Stimulated activated CD4-positive, alpha-beta T cell treated with anti-CD3 and anti-CD28 coated beads, Interleukin-1b, Interleukin-23, amount 100 ng/mL, for 24 hours (primary cell): ENCODE data around the gene JMJD7.
A peak's percentile ranks its signal among the peaks of the same experiment; 100 is the strongest.

ENCODE experiments used
- DNase-seq, 4 experiments: peaks; one replicate each; pipeline ENCODE4 v3.0.0-alpha.2; 2020; ENCODE audit warnings: low read depth in 4 of 4, low spot score in 1 of 4

JMJD7 gene

DNA sequence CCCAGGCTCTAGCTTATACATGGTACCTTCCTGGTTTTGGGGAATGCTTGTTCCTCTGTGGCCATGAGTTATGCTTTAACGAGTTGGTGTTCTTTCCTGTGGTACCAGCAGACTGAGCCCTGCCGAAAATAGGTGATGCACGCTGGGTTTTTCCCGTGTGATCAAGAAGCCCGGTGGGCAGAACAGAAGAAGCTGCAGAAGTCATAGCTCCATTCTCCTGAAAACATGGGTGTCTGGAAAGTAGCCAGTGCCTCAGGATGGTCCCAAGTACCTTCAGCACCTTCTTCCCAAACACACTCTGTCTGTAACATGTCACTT, 28.4 kb upstream of the JMJD7 start:
- DNase-seq, result no peak

GRCh38 chr15:41801185-41801584, 26.7 kb upstream of the JMJD7 start:
- DNase-seq, result no peak

DNA sequence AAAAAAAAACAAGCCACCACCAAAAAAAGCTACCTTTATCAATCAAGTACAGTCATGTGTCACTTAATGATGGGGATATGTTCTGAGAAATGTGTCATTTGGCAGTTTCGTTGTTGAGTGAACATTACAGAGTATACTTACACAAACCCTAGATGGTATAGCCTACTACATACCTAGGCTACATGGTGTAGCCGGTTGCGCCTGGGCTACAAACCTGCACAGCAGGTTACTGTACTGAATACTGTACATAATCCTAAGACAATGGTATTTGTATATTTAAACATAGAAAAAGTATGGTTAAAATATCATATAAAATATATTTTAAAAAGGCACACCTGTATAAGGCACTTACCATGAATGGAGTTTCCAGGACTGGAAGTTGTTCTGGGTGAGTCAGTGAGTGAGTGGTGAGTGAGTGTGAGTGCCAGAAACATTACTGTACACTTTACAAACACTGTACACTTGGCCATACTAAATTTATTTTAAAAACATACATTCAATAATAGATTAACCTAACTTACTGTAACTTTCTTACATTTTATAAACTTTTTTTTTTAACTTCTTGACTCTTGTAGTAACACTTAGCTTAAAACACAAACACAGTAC, 25.9 kb upstream of the JMJD7 start:
- DNase-seq, result no peak

- DNase-seq, result no peak
Observed at GRCh38 chr15:41804361-41804760, 23.5 kb upstream of the JMJD7 start.

DNA sequence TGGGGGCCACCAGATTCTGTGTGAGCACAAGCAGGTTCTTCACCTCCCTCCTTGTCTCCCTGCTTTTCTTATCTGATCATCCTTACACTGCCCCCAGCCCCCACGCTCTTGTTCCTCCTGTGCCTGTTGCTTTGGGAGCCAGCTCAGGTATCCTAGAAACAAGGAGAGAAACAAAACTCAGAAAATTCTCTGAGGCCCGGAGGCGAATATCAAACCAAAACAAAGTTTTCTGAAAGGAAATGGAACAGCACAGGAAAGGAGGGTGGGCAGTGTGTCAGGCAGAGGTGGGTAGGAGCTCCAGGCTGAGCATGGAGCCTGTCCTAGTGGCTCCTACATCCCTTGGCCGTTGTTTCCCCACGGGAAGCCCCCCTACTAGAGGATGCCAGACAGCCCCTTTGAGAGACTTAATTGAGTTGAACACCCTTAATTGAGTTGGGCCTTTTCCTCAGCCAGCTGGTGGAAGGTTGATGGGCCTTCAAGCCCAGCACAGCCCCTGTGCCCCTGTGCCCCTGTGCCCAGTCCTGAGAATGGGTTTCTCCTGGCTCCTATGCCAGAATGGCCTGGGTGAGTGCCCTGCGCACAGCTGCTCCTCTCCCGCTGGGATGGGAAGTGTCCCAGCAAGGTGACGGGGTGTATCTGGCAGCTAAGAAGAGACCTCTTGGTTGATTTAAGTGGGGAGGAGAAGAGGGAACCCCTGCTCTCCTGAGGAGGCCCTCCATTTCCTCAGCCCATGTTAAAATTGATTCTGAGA, 22.8 kb upstream of the JMJD7 start:
- DNase-seq, result no peak

DNA sequence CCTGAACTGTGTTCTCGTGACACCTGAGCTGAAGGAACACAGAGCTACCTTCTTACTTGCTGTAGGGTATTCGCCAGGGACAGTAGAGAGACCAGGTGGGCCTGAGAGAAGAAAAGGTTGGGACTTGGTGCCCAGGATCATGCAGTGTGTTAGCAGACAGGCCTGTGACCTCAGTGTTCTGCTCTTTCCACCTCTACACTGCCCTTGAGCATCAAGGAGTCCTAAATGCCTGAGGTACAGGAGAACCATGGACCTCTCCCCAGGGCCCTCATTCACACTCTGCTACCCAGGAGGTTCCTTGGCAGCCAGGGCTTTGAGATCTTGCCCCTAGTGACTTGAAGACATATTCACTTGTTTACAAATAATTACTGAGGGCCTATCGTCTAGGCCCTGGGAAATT, 22.2 kb upstream of the JMJD7 start:
- DNase-seq, result no peak

DNA sequence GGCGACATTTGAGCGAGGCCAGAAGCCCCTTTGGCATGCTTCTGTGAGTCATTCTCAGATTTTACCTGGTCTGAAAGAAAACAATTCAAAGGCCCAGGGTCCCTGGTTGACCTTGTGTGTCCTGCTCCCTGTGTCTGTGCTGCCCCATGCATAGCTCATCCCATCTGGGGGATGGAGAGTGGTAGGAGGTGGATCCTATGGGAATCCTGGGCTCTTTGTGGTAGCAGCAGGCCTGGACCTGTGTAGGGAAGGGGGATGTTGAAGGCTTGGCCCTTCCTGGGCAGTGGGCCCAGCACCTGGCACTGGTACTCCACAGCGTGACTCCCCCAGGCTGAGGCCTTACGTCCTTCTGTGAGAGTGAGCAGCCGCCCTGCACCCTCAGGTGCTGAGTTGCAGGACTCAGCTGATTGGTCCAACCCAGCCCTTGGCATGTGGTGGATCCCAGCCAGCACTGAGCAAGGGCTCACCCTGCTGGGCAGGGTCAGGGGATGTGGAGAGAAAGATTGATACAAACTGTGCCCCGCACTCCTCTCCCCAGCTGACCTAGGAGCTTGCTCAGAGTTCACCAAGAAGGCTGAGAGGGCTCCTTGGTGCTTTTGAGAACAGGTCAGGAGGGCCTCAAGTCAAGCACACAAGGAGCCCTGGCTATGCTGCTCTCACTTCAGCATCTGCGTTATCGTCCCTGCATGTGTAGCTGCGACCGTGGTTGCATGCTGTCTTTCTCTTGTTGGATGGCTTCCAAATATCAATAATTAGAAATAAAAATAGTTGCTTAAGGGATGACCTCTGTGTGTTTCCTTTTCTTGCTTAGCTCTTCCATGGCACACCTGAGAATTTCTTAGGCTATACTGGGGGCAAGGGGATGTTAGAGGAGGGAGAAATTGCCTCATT, 21.4 kb upstream of the JMJD7 start:
- no peak for DNase-seq

- no peak for DNase-seq
Observed at GRCh38 chr15:41809121-41809520, 18.8 kb upstream of the JMJD7 start.

- no peak for DNase-seq
Observed at GRCh38 chr15:41809526-41810220, 18.2 kb upstream of the JMJD7 start.

GRCh38 chr15:41810651-41811431, 17.1 kb upstream of the JMJD7 start:
- DNase-seq, result no peak

DNA sequence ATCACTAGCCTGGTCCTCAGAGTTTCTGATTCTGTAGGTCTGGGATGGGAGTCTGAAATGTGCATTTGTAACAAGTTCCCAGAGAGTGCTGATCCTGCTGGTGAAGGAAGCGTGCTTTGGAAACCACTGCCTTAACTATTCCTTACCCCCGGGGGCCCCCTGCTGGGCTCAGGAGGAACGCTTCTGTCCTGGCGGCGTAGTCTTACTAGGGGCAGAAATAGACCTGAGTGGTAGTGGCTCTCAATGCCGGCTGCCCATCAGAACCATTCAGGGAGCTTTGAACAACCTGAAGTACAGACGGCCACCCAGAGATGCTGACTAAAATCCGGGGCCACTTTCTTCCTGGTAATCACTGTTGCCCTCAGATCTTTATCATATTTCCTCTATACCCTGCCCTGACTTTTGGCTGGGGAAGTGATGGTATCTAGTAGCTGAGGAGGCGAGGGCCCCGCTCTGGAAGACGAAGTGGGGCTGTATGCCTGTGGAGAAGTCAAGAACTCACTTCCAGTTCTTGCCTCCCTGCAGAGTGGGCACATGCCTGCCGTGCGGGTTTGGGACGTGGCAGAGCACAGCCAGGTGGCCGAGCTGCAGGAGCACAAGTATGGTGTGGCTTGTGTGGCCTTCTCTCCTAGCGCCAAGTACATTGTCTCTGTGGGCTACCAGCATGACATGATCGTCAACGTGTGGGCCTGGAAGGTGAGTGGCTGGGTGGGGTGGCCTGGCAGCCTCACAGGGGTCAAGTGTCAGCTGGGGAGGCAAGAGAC, 16.3 kb upstream of the JMJD7 start:
- DNase-seq, result peak; percentile 47 to 61 (median 52)

DNA sequence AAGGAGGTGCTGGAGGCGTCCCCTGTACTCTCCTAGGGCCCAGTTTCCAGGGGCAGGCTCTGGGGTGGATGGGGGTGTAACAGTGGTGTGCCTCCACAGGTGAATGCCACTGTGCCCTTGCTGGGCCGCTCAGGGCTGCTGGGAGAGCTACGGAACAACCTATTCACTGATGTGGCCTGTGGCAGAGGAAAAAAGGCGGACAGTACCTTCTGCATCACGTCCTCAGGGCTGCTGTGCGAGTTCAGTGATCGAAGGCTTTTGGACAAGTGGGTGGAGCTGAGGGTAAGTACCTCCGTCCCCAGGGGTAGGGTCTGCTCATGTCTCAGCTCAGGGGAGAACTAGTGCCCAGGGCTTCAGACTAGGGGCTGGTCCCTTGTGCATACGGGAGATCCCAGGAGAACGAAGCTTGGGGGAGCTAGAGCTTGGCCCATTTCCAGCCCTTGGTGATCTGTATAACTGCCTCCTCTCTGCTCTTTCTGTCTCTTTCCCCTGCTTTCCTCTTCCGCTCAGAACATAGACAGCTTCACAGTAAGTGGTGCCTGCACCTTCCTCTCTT, 15.0 kb upstream of the JMJD7 start:
- no peak for DNase-seq

DNA sequence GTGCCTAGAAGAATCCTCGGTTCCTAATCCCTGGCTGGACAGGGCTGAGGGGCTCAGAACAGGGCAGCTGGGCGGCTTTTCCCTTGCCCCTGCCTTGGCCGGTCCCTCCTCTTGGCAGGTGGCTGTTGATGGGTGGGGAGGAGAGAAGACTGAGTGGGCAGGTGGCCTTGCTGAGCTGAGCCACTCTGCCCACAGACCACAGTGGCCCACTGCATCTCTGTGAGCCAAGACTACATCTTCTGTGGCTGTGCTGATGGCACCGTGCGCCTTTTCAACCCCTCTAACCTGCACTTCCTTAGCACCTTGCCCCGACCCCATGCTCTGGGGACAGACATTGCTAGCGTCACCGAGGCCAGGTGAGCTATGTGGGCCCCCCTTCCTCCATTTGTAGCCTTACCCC, 14.5 kb upstream of the JMJD7 start:
- DNase-seq, result no peak

DNA sequence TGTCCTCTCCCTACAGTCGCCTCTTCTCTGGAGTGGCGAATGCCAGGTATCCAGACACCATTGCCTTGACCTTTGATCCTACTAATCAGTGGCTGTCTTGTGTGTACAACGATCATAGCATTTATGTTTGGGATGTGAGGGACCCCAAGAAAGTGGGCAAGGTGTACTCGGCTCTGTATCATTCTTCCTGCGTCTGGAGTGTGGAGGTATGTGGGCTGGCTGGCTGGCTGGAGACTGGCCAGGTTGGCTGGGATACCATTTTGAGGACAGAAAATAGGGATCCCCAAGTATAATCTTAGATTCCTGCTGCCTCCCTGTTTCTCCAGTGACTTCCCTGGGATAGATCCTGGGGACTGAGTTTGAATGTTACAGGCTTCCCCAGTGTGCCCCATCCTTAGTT, 13.4 kb upstream of the JMJD7 start:
- no peak for DNase-seq

DNA sequence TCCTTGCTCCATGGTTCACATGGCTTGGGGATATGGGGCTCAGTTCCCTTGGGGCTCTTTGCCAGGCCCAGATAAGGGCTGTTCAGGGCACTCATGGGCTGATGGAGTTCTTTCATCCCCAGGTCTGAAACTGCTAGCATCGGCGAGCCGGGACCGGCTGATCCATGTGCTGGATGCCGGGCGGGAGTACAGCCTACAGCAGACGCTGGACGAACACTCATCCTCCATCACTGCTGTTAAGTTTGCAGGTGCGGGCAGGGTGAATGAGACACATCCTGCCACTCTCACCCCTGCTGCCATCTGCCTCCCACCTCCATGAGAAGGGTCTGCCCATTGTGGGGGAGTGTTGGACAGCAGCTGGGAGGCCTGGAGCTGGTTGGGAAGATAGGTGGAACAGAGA, 11.1 kb upstream of the JMJD7 start:
- no peak for DNase-seq

DNA sequence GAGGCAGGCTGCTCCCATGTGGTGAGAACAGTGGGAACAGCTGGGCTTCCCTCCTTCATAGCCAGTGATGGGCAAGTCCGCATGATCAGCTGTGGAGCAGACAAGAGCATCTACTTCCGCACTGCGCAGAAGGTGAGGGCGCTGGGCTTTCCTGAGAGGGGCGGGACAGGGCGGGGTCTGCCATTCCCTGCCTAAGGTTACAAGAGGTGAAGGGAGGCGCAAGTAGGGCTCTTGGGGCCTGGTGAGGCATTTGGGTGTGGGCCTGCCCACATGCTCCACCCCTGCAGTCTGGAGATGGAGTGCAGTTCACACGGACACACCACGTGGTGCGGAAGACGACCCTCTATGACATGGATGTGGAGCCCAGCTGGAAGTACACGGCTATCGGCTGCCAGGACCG, 10.6 kb upstream of the JMJD7 start:
- DNase-seq, result no peak

DNA sequence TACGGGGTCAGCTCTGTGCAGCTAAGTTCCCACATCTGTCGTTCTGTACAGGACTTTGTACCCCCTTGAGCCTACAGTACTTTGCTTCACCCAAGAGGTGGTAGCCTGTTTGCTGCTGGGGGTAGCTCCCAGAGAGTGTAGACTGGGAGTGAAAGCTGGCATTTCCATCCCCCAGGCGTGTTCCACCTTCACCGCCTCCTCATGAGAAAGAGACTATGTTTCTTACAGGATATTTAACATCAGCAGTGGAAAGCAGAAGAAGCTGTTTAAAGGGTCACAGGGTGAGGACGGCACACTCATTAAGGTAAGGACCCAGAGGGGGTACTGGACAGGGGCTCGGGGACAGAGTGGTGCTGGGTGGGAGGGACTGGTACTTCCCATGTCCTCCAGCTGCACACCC, 10.1 kb upstream of the JMJD7 start:
- no peak for DNase-seq

GRCh38 chr15:41819455-41820050, 8.3 kb upstream of the JMJD7 start:
- no peak for DNase-seq

DNA sequence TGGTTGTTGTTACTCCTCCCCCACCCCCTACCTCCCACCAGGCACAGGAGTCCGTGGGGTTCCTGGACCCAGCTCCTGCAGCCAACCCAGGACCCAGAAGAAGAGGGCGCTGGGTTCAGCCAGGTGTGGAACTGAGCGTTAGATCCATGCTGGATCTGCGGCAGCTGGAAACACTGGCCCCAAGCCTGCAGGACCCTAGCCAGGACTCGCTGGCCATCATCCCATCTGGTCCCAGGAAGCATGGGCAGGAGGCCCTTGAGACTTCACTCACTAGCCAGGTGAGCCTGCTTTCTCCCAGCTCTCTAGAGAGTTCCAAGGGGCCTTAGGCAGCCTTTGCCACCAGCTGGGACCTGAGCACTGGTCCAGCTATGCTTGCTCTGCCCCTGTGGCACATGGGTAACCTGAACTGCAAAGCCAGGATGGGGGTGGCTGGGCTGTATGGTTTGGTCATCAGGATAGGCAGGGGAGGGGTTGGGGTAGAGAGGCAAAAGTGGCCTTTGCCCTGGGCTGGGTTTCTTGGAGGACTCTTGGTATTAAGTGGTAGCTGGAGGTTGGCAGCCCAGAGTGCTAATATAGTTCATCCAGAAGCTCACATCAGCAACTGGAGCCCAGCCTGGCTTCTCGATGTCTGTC, 7.0 kb upstream of the JMJD7 start:
- no peak for DNase-seq
